Measurements from ENCODE around the gene CHRNB4.

- TF ChIP-seq CTCF (IDR thresholded peaks at IDR 0.05; ENCODE audit: low read depth, low read length, poor library complexity, severe bottlenecking), result no peak
- TF ChIP-seq EZH2phosphoT487 (IDR thresholded peaks at IDR 0.05; ENCODE audit: borderline replicate concordance, low read length), result no peak
Observed at GRCh38 chr15:78650022-78650421, 9.0 kb upstream of the CHRNB4 start.
